ENCODE measurements around the gene PRAC2.

PRAC2 gene

GRCh38 chr17:48734333-48735061 is 11.5 kb downstream of the PRAC2 start:
- H3K4me1 ChIP-seq (ENCODE audit: control insufficient read depth in 2 of 2, insufficient read depth in 2 of 2, low read length in 2 of 2), result peaks cover 1 to 18% of the 10 kb centered on the region in 2 donors
- H3K4me3 ChIP-seq (ENCODE audit: low read length in 2 of 2), result peak overlapping the region in 1 of 2 donors; percentile 58
- peaks cover 16 to 48% of the 10 kb centered on the region in 2 donors for H3K27me3 ChIP-seq (ENCODE audit: control insufficient read depth in 2 of 2, insufficient read depth in 2 of 2, low read length in 2 of 2)
- H3K36me3 ChIP-seq (ENCODE audit: control insufficient read depth in 2 of 2, insufficient read depth in 2 of 2, low read length in 2 of 2), result no peaks in the 10 kb centered on the region
- H3K27ac ChIP-seq (ENCODE audit: low read depth in 2 of 2, low read length in 2 of 2), result peak overlapping the region in 1 of 2 donors; percentile 82
- H3K9ac ChIP-seq (ENCODE audit: low read depth in 1 of 2, low read length in 2 of 2), result peak overlapping the region in 1 of 2 donors; percentile 75
- no peaks in the 10 kb centered on the region for H3K9me3 ChIP-seq (ENCODE audit: control insufficient read depth in 2 of 2, low read length in 2 of 2)

DNA sequence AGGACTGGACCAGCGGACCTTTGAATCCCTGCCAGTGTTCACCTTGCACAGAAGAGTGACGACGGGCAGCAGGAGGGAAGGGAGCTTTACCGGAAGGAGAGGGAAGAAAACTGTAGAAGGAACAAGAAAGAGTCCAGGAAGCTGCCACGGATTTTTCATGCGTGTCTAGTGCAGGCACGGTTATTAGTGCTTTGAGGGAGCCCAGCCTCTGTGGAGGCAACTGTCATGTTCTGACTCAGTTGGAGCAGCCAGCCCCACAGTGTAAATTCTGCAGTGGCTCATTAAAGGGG is 12.0 kb downstream of the PRAC2 start:
- peaks cover 0 to 12% of the 10 kb centered on the region in 2 donors for H3K4me1 ChIP-seq (ENCODE audit: control insufficient read depth in 2 of 2, insufficient read depth in 2 of 2, low read length in 2 of 2)

DNA sequence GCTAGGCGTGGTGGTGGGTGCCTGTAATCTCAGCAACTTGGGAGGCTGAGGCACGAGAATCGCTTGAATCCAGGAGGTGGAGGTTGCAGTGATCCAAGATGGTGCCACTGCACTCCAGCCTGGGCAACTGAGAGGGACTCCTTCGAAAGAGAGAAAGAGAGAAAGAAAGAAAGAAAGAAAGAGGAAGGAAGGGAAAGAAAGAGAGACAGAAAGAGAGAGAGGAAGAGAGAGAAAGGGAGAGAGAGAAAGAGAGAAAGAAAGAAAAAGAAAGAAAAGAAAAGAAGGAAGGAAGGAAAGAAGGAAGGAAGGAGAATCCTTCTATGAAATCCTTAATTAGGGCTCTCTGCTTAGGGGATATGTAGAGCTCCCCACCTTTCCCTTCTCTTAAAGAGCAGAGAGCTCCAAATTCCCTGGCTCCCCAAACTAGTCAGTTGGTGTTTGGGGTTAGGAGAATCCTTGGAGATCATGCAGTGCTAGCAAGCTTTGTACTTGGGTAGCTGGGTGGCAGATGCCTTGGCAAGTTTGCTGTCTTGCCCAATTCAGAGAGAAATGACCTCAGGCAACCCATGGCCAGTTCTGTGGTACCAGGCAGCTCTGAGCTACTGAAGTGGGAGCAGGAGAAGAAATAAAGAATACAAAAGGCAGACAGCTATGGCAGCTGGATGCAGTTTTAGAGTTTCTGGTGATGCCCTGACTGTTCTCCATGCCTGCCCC is 14.5 kb downstream of the PRAC2 start:
- no peaks in the 10 kb centered on the region for H3K9me3 ChIP-seq (ENCODE audit: control insufficient read depth in 2 of 2, low read length in 2 of 2)
- H3K9ac ChIP-seq (ENCODE audit: low read depth in 1 of 2, low read length in 2 of 2), result no peak overlapping the region
- H3K36me3 ChIP-seq (ENCODE audit: control insufficient read depth in 2 of 2, insufficient read depth in 2 of 2, low read length in 2 of 2), result no peaks in the 10 kb centered on the region
- peaks cover 0 to 12% of the 10 kb centered on the region in 2 donors for H3K4me1 ChIP-seq (ENCODE audit: control insufficient read depth in 2 of 2, insufficient read depth in 2 of 2, low read length in 2 of 2)
- H3K4me3 ChIP-seq (ENCODE audit: low read length in 2 of 2), result no peak overlapping the region
- no peak overlapping the region for H3K27ac ChIP-seq (ENCODE audit: low read depth in 2 of 2, low read length in 2 of 2)
- peaks cover 13 to 46% of the 10 kb centered on the region in 2 donors for H3K27me3 ChIP-seq (ENCODE audit: control insufficient read depth in 2 of 2, insufficient read depth in 2 of 2, low read length in 2 of 2)

More for the DNA sequence above, 12.0 kb downstream of the PRAC2 start:
- H3K36me3 ChIP-seq (ENCODE audit: control insufficient read depth in 2 of 2, insufficient read depth in 2 of 2, low read length in 2 of 2), result no peaks in the 10 kb centered on the region
- peak overlapping the region in 1 of 2 donors; percentile 58 for H3K4me3 ChIP-seq (ENCODE audit: low read length in 2 of 2)
- peaks cover 13 to 43% of the 10 kb centered on the region in 2 donors for H3K27me3 ChIP-seq (ENCODE audit: control insufficient read depth in 2 of 2, insufficient read depth in 2 of 2, low read length in 2 of 2)
- H3K9me3 ChIP-seq (ENCODE audit: control insufficient read depth in 2 of 2, low read length in 2 of 2), result no peaks in the 10 kb centered on the region
- H3K27ac ChIP-seq (ENCODE audit: low read depth in 2 of 2, low read length in 2 of 2), result peak overlapping the region in 1 of 2 donors; percentile 82
- H3K9ac ChIP-seq (ENCODE audit: low read depth in 1 of 2, low read length in 2 of 2), result peak overlapping the region in 1 of 2 donors; percentile 75

- Histone ChIP-seq H3K4me1 (ENCODE audit: control insufficient read depth in 2 of 2, insufficient read depth in 2 of 2, low read length in 2 of 2) (peaks cover 0 to 12% of the 10 kb centered on the region in 2 donors), H3K27me3 (ENCODE audit: control insufficient read depth in 2 of 2, insufficient read depth in 2 of 2, low read length in 2 of 2) (peaks cover 13 to 46% of the 10 kb centered on the region in 2 donors), H3K9ac (ENCODE audit: low read depth in 1 of 2, low read length in 2 of 2) (no peak overlapping the region), H3K27ac (ENCODE audit: low read depth in 2 of 2, low read length in 2 of 2) (no peak overlapping the region), H3K9me3 (ENCODE audit: control insufficient read depth in 2 of 2, low read length in 2 of 2) (no peaks in the 10 kb centered on the region), H3K4me3 (ENCODE audit: low read length in 2 of 2) (no peak overlapping the region), H3K36me3 (ENCODE audit: control insufficient read depth in 2 of 2, insufficient read depth in 2 of 2, low read length in 2 of 2) (no peaks in the 10 kb centered on the region)
These were observed 15.4 kb downstream of the PRAC2 start for GRCh38 chr17:48738424-48738802.

GRCh38 chr17:48738803-48739526 is 16.0 kb downstream of the PRAC2 start:
- H3K27me3 ChIP-seq (ENCODE audit: control insufficient read depth in 2 of 2, insufficient read depth in 2 of 2, low read length in 2 of 2), result peaks cover 13 to 48% of the 10 kb centered on the region in 2 donors
- H3K36me3 ChIP-seq (ENCODE audit: control insufficient read depth in 2 of 2, insufficient read depth in 2 of 2, low read length in 2 of 2), result no peaks in the 10 kb centered on the region
- no peaks in the 10 kb centered on the region for H3K9me3 ChIP-seq (ENCODE audit: control insufficient read depth in 2 of 2, low read length in 2 of 2)
- H3K4me3 ChIP-seq (ENCODE audit: low read length in 2 of 2), result no peak overlapping the region
- H3K9ac ChIP-seq (ENCODE audit: low read depth in 1 of 2, low read length in 2 of 2), result no peak overlapping the region
- H3K4me1 ChIP-seq (ENCODE audit: control insufficient read depth in 2 of 2, insufficient read depth in 2 of 2, low read length in 2 of 2), result peaks cover 0 to 12% of the 10 kb centered on the region in 2 donors
- H3K27ac ChIP-seq (ENCODE audit: low read depth in 2 of 2, low read length in 2 of 2), result no peak overlapping the region

- Histone ChIP-seq H3K9ac (ENCODE audit: low read depth in 1 of 2, low read length in 2 of 2) (no peak overlapping the region), H3K27ac (ENCODE audit: low read depth in 2 of 2, low read length in 2 of 2) (no peak overlapping the region)
These were observed 17.6 kb downstream of the PRAC2 start for GRCh38 chr17:48740537-48740936.

DNA sequence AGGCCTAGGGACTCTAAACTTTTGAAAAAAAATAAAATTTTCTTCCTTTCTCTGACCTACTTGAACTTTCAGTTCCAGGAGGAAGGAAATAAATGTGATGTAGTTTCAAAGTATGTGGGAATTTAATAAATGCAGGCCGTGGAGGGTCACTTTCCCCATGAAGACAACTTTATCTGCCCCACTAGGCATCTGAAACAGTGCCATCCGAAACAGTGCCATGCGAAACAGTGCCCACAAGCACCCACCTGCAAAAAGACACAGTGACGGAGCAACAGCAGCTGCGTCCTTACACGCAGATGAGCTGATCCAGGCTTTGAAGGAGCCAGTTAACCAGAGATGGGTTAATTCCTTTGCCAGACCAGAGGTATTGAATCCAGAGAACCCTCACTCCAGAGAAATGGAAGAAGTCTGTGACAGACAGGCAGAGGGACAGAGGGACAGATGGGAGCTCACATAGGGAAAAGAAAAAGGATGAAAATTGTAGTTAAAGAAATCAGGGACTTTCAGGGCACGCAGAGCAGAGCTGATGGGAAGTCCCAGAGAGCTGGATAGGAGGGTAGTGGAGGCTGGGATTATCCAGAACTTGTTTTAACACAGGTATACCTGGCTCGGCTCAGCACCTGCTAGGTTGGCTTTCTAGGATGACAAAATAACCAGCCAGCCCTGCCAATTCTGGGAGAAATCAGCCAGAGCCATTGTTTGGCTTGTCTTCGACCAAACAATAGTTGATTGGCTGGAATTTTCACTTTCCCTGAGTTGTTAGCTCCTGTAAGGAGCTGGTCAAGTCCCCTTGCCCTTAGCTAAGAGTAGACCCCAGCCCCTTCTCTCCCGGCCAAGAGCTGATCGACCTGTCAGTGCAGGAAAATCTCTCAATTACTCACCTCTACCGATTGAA is 22.6 kb downstream of the PRAC2 start:
- no peaks in the 10 kb centered on the region for H3K9me3 ChIP-seq (ENCODE audit: control insufficient read depth in 2 of 2, low read length in 2 of 2)

More at GRCh38 chr17:48740537-48740936, 17.6 kb downstream of the PRAC2 start:
- H3K4me3 ChIP-seq (ENCODE audit: low read length in 2 of 2), result no peak overlapping the region
- H3K4me1 ChIP-seq (ENCODE audit: control insufficient read depth in 2 of 2, insufficient read depth in 2 of 2, low read length in 2 of 2), result peaks cover 0 to 10% of the 10 kb centered on the region in 2 donors
- peaks cover 13 to 47% of the 10 kb centered on the region in 2 donors for H3K27me3 ChIP-seq (ENCODE audit: control insufficient read depth in 2 of 2, insufficient read depth in 2 of 2, low read length in 2 of 2)
- no peaks in the 10 kb centered on the region for H3K36me3 ChIP-seq (ENCODE audit: control insufficient read depth in 2 of 2, insufficient read depth in 2 of 2, low read length in 2 of 2)
- no peaks in the 10 kb centered on the region for H3K9me3 ChIP-seq (ENCODE audit: control insufficient read depth in 2 of 2, low read length in 2 of 2)

GRCh38 chr17:48746916-48747444 is 24.0 kb downstream of the PRAC2 start:
- Histone ChIP-seq H3K9me3 (ENCODE audit: control insufficient read depth in 2 of 2, low read length in 2 of 2) (no peaks in the 10 kb centered on the region), H3K9ac (ENCODE audit: low read depth in 1 of 2, low read length in 2 of 2) (peak overlapping the region in 1 of 2 donors; percentile 33), H3K27ac (ENCODE audit: low read depth in 2 of 2, low read length in 2 of 2) (no peak overlapping the region), H3K36me3 (ENCODE audit: control insufficient read depth in 2 of 2, insufficient read depth in 2 of 2, low read length in 2 of 2) (no peaks in the 10 kb centered on the region), H3K4me1 (ENCODE audit: control insufficient read depth in 2 of 2, insufficient read depth in 2 of 2, low read length in 2 of 2) (no peaks in the 10 kb centered on the region), H3K27me3 (ENCODE audit: control insufficient read depth in 2 of 2, insufficient read depth in 2 of 2, low read length in 2 of 2) (peaks cover 19 to 79% of the 10 kb centered on the region in 2 donors), H3K4me3 (ENCODE audit: low read length in 2 of 2) (no peak overlapping the region)

More for the DNA sequence above, 22.6 kb downstream of the PRAC2 start:
- H3K4me1 ChIP-seq (ENCODE audit: control insufficient read depth in 2 of 2, insufficient read depth in 2 of 2, low read length in 2 of 2), result no peaks in the 10 kb centered on the region
- no peaks in the 10 kb centered on the region for H3K36me3 ChIP-seq (ENCODE audit: control insufficient read depth in 2 of 2, insufficient read depth in 2 of 2, low read length in 2 of 2)
- H3K9ac ChIP-seq (ENCODE audit: low read depth in 1 of 2, low read length in 2 of 2), result no peak overlapping the region
- peaks cover 10 to 69% of the 10 kb centered on the region in 2 donors for H3K27me3 ChIP-seq (ENCODE audit: control insufficient read depth in 2 of 2, insufficient read depth in 2 of 2, low read length in 2 of 2)
- H3K4me3 ChIP-seq (ENCODE audit: low read length in 2 of 2), result no peak overlapping the region
- H3K27ac ChIP-seq (ENCODE audit: low read depth in 2 of 2, low read length in 2 of 2), result peak overlapping the region in 1 of 2 donors; percentile 5
